Heart left ventricle (tissue), 16 donors: ENCODE results near the gene MYO7B. TPM values are rescaled to one million over a fixed set of nuclear protein-coding genes. Genes with fewer than 3 reads are reported as not detected.

Experiments
- ATAC-seq, 4 donors: fragments of 200-7000 bp; cut with Tn5 transposase; one replicate each; pipeline ENCODE4 v1.9.1; 2020 to 2022; ENCODE audit warnings: moderate library complexity in 4 of 4, mild to moderate bottlenecking in 3 of 4, moderate number of reproducible peaks in 1 of 4
- DNase-seq, 5 donors: peaks; one replicate each; pipeline ENCODE4 v3.0.0-alpha.2; 2020
- H3K27ac ChIP-seq, 12 donors: fragments of 200-600 bp; sonication (generic) in 4 of 12; one replicate each; pipeline versions ENCODE4 v1.5.0 to v1.8.0; 2016 to 2022; ENCODE audit warnings: mild to moderate bottlenecking in 2 of 12
- H3K27me3 ChIP-seq, 9 donors: fragments of 200-600 bp; sonication (generic) in 2 of 9; one replicate each; pipeline versions ENCODE4 v1.5.1 to v1.8.0; 2016 to 2022; ENCODE audit warnings: mild to moderate bottlenecking in 3 of 9
- H3K36me3 ChIP-seq, 9 donors: fragments of 200-600 bp; sonication (generic) in 2 of 9; one replicate each; pipeline versions ENCODE4 v1.5.0 to v1.8.0; 2018 to 2022; ENCODE audit warnings: mild to moderate bottlenecking in 2 of 9
- H3K4me1 ChIP-seq, 12 donors: fragments of 200-600 bp; sonication (generic) in 4 of 12; one replicate each; pipeline versions ENCODE4 v1.5.0 to v1.8.0; 2016 to 2022; ENCODE audit warnings: mild to moderate bottlenecking in 3 of 12
- H3K4me3 ChIP-seq, 12 donors: fragments of 200-600 bp; sonication (generic) in 4 of 12; one replicate each; pipeline versions ENCODE4 v1.5.0 to v1.8.0; 2017 to 2022; ENCODE audit warnings: mild to moderate bottlenecking in 9 of 12, moderate library complexity in 4 of 12
- H3K9me3 ChIP-seq, 12 donors: fragments of 200-600 bp; sonication (generic) in 4 of 12; one replicate each; pipeline versions ENCODE4 v1.5.0 to v1.8.0; 2016 to 2022; ENCODE audit warnings: mild to moderate bottlenecking in 1 of 12
- CTCF ChIP-seq, 12 donors: fragments of 200-600 bp; sonication (generic) in 4 of 12; IDR thresholded peaks; one replicate each; pipeline versions ENCODE4 v1.5.0 to v1.8.0; 2018 to 2022; ENCODE audit warnings: antibody characterized with exemption in 12 of 12, mild to moderate bottlenecking in 5 of 12
- POLR2A ChIP-seq, 2 donors: fragments of 450-650 bp; IDR thresholded peaks; one replicate each; pipeline ENCODE4 v1.6.1; 2017; ENCODE audit warnings: antibody characterized with exemption in 2 of 2, mild to moderate bottlenecking in 2 of 2, moderate library complexity in 2 of 2
- WGBS, 4 donors: extraction: QIAGEN DNeasy Blood & Tissue Kit in 2 of 4; methylation state at CpG; one replicate each; pipeline versions ENCODE4 v1.1.5 to v1.1.7; 2013 to 2018; 5-methylcytosine and 5-hydroxymethylcytosine counted together
- intact Hi-C, 10 donors: fragments of 100-400 bp; cut with DNase I; formaldehyde crosslinking; loops; one replicate each; pipeline versions ENCODE4 v1.11.1 to v1.14.2; 2022
- polyA plus RNA-seq, 2 donors: library from polyadenylated mRNA; stranded (reverse); fragments of 200-250 nt; gene quantifications; one replicate each; pipeline ENCODE4 v1.2.3, GENCODE V29; 2013
- total RNA-seq, 9 donors: library from RNA; depleted of rRNA in 2 of 9; stranded (reverse); fragments of >200 nt in 2 of 9; fragmentation: NEBNext Ultra II Directional in 3 of 9; extraction: Animal tissue kit (Norgen Biotek cat#: 25700) in 3 of 9; gene quantifications; one replicate each; pipeline versions ENCODE4 v1.1.0 to v1.2.4, GENCODE V29; 2016 to 2023
- donor health status: ischemic (EF 13 %, LVEDD 7.1; RV severe dilation, severe dysfunction).
- donor health status: healthy with polysubstance abuse.
- donor health status: DM: no; HTN: yes; CAD: no.
- donor health status: DM: no; HTN: no; CAD: no.
- donor health status: ischemic (EF 25% LVEDD 6.9; RV normal size, moderate dysfunction).
- donor health status: ischemic (EF 25% LVEDD 5.7; RV mildly dilated, moderate dysfunction).
- donor health status: healthy.
- donor health status: DM: yes; HTN: yes; CAD: no.
- donor health status: ischemic (EF 35%, LVEDD 5.7; RV mildly dilated, moderate dysfunction).
- donor health status: nonischemic (EF 11% LVEDD 7.7; RV severe dilation, severe dysfunction).
- donor health status: DM: yes; HTN: yes; CAD: no.
- donor health status: PGD.
- donor health status: ischemic (EF 29% LVEDD 5.4; RV normal size, mild dysfunction).
- donor health status: nonischemic (EF 23%, LVEDD 6.1; RV moderate dilation, normal function).

Gene MYO7B
- total and polyA plus RNA-seq, 11 donors = 0.20 to 2.1 (median 0.90) TPM

- H3K4me1 ChIP-seq = peaks cover 0 to 60% (median 43%) of the 10 kb centered on the region in 12 donors
- H3K4me3 ChIP-seq = no peak overlapping the region
- H3K27ac ChIP-seq = peak overlapping the region in 5 of 12 donors; percentile 6 to 99 (median 18)
- peaks cover 0 to 26% (median 0%) of the 10 kb centered on the region in 9 donors for H3K27me3 ChIP-seq
- intact Hi-C loops = loop anchor here in 3 of 10 donors (2.0 to 10.0 kb wide), 4 partner anchors 28 to 85 kb away; no protein-coding TSS in a partner anchor
- TF ChIP-seq POLR2A (IDR thresholded peaks at IDR 0.05) (no peak), CTCF (IDR thresholded peaks at IDR 0.05) (no peak)
- ATAC-seq (peak in 1 of 4 donors; percentile 9), DNase-seq (peak in 1 of 5 donors; percentile 54)
- no peaks in the 10 kb centered on the region for H3K9me3 ChIP-seq
- H3K36me3 ChIP-seq = peaks cover 0 to under 1% (median 0%) of the 10 kb centered on the region in 9 donors
- 48 to 72% (median 68%) methylated on average over 2 of the region's 2 CpGs for WGBS, 4 donors
Measured at GRCh38 chr2:127676906-127677305, 141.4 kb downstream of the MYO7B start.

GRCh38 chr2:127678531-127678930, 143.0 kb downstream of the MYO7B start:
- DNase-seq = peak in 1 of 5 donors; percentile 61
- H3K36me3 ChIP-seq = no peaks in the 10 kb centered on the region
- peak overlapping the region in 2 of 12 donors; percentile 50 to 60 for H3K4me3 ChIP-seq
- ATAC-seq = no peak
- no peaks in the 10 kb centered on the region for H3K9me3 ChIP-seq
- TF ChIP-seq CTCF (IDR thresholded peaks at IDR 0.05) (no peak), POLR2A (IDR thresholded peaks at IDR 0.05) (no peak)
- H3K27me3 ChIP-seq = peaks cover 0 to 26% (median 0%) of the 10 kb centered on the region in 9 donors
- H3K4me1 ChIP-seq = peaks cover 0 to 59% (median 46%) of the 10 kb centered on the region in 12 donors
- intact Hi-C loops = loop anchor here in 3 of 10 donors (5.0 to 10.0 kb wide), 3 partner anchors 46 to 86 kb away; no protein-coding TSS in a partner anchor
- WGBS, 4 donors = 78 to 93% (median 90%) methylated on average over 10 of the region's 10 CpGs
- no peak overlapping the region for H3K27ac ChIP-seq

GRCh38 chr2:127678991-127679390, 143.5 kb downstream of the MYO7B start:
- H3K36me3 ChIP-seq = no peaks in the 10 kb centered on the region
- no peak for ATAC-seq
- peaks cover 0 to 26% (median 0%) of the 10 kb centered on the region in 9 donors for H3K27me3 ChIP-seq
- 83 to 90% (median 86%) methylated on average over 6 of the region's 6 CpGs for WGBS, 4 donors
- no peak for TF ChIP-seq CTCF (IDR thresholded peaks at IDR 0.05)
- peak overlapping the region in 1 of 12 donors; percentile 82 for H3K27ac ChIP-seq
- intact Hi-C loops = loop anchor here in 3 of 10 donors (5.0 to 10.0 kb wide), 3 partner anchors 47 to 87 kb away; no protein-coding TSS in a partner anchor
- DNase-seq = peak in 1 of 5 donors; percentile 37
- peaks cover 0 to 59% (median 47%) of the 10 kb centered on the region in 12 donors for H3K4me1 ChIP-seq
- peak overlapping the region in 5 of 12 donors; percentile 50 to 60 (median 58) for H3K4me3 ChIP-seq
- no peaks in the 10 kb centered on the region for H3K9me3 ChIP-seq

GRCh38 chr2:127679680-127680361, 144.3 kb downstream of the MYO7B start:
- peak overlapping the region; percentile 6 to 60 (median 54) for H3K4me3 ChIP-seq
- no peaks in the 10 kb centered on the region for H3K36me3 ChIP-seq
- H3K27me3 ChIP-seq = peaks cover 0 to 18% (median 0%) of the 10 kb centered on the region in 9 donors
- ATAC-seq = no peak
- H3K9me3 ChIP-seq = no peaks in the 10 kb centered on the region
- no peak for TF ChIP-seq CTCF (IDR thresholded peaks at IDR 0.05)
- H3K4me1 ChIP-seq = peaks cover 0 to 61% (median 44%) of the 10 kb centered on the region in 12 donors
- peak in 1 of 5 donors; percentile 51 for DNase-seq
- WGBS, 4 donors = 68 to 76% (median 75%) methylated on average over 12 to 15 of the region's 15 CpGs
- H3K27ac ChIP-seq = peak overlapping the region in 9 of 12 donors; percentile 26 to 82 (median 74)
- intact Hi-C loops = loop anchor here in 5 of 10 donors (2.0 to 10.0 kb wide), 5 partner anchors 21 to 88 kb away; partner anchors contain the start of gene GPR17 (in 1 of the 5)
